ENCODE data around the gene PBX1.

The PBX1 gene

DNA sequence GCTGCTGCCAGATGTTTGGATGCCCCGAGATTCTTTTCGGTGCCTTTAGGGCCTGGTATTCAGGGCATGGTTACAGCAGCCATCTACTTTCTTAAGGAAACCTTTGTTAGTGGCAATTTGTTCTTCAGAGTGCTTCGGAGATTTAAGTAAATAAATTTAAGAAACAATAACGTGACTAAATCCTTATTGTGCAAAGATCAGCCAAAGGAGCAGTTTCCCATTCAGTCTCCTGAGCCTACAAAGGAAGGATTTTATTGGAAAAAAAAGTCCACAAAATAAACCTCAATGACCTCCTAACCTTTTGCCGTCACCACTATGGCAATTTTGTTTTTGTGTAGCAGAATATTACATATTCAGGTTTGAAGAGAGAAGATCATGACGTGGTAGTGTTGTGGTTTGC, 231.1 kb downstream of the PBX1 start:
- no peak for DNase-seq

DNA sequence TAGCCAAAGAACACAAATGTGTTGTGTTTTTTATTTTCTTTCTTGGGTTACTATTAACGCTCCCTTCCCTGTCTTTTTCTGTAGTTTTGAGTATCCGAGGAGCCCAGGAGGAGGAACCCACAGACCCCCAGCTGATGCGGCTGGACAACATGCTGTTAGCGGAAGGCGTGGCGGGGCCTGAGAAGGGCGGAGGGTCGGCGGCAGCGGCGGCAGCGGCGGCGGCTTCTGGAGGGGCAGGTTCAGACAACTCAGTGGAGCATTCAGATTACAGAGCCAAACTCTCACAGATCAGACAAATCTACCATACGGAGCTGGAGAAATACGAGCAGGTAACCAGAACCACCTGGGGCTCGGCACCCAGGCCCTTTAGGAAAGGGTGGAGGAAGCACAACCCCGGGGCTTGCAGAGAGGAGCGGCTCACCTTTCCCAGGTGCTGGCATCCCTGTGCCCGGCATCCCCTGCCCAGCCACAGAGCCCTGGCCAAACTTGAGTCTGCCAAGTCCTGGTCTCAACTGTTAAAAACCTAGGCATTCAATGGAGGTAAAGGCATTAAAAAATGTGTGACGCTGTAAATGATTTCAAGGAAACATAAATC, 233.5 kb downstream of the PBX1 start:
- DNase-seq, result no peak

DNA sequence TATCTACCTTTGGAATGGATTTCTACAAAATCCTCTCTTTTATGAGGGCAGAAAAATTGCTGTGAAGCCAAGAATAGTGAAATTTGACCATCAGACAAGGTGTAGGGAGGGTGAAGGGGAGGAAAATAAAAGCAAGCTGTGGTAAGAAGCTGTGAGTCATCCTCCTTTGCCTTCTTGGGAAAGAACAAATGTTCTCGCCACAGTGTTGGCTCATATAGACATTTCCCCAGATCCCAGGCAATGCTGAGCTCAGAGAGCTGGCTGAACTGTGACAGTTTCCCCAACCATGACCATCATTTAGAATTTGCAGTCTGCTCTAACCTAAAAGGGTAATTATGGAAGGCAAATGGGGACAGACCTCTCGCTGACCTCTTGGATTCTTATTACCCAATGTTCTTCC, 235.4 kb downstream of the PBX1 start:
- DNase-seq, result no peak

DNA sequence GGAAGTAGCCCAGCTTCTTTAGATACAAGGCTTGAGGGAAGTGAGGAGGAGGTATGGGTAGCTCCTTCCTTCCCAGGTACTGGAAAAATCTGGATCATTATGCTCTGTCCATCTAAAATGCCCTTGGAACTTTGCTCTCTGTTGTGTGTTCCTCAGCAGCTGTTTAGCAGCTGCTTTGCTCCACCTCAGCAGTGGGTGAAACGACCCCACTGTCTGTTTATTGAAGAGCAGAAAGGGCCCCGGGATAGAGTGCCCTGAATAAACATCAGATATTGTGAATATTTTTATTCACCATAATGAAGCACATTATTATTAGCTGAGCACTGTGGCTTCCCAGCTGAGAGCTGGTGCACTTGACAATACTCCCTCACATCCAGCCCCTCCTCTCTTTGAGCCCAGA, 237.9 kb downstream of the PBX1 start:
- DNase-seq, result no peak

DNA sequence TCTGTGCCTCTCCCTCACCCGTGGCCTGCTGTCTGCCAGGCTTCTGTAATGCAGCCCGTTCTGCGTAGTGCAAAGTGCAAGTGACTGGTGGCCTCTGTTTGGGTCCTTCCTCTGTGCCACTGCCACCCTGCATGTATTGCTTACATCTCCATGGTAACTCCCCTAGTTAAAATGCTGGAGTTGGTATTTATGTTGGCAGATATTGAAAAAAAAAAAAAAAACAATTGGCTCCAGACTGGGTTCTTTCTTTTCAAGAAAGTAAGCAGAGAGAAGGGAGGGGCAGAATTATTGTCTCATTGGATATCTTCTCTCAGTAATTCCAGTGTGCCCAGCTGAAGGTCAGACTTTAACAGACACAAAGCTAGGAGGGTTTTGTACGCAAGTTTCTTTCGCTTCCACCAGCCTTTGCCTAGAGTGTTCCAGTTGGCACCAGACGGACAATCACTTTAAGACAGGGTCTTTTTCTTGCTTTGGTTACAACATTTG, 242.3 kb downstream of the PBX1 start:
- no peak for DNase-seq

DNA sequence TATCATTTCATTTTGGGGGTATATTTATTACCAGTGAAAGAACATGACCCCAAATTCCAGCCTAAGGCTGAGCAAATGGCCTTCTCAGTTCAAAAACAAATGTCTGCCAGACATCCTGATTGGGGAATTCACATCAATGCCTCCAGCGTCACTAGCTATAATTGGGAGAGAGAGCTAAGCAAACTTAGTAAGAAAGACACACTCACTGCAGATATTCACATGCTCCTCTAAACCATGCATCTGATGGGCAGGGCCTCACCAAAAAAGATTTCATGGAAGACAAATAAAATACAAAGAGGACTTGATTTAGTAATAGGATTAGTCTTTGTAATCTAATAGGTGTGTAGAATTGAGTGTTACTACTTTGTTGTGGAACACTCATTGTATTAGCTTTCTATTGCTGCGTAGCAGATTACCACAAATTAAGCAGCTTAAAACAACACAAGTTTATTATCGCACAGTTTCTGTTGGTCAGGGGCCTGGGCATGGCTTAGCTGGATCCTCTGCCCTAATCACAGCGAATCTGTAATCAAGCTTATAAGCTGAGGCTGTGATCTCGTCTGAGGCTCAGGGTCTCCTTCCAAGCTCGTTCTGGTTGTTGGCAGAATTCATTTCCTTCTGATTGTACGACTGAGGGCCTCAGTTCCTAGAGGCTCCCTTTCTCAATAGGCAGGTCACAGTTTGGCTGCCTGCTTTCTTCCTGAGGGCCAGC, 243.0 kb downstream of the PBX1 start:
- DNase-seq, result no peak

DNA sequence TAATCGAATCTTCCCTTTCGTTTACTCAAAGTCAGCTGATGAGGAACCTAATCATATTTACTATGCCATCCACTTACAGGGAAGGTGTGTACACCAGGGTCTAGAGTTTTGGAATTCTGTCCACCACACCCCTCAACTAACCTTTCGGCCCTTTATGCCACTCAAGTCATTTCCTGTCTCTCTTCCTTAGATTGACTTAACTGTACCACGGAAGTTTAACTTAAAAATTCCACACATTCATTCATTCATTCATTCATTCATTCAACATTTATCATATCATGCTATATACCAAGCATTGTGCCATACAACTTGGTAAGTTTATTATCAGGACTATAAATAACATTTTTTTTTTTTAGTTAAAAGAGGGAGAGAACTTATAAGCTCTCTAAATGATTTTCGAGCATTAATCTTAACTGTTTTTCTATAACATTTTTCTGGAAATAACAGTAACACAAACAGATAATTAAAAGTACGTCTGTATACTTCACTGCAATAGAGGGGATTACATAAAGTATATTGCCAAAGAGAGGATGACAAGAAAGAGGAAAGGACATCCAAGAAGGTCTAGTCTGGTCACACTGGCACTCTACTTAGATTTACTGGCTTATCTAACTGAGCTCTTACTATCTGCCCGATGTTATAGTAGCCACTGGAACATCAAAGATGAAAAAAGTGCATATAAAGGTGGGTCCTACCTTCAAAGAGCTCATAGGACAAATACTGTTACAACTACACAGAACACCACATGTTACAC, 243.7 kb downstream of the PBX1 start:
- DNase-seq, result no peak

DNA sequence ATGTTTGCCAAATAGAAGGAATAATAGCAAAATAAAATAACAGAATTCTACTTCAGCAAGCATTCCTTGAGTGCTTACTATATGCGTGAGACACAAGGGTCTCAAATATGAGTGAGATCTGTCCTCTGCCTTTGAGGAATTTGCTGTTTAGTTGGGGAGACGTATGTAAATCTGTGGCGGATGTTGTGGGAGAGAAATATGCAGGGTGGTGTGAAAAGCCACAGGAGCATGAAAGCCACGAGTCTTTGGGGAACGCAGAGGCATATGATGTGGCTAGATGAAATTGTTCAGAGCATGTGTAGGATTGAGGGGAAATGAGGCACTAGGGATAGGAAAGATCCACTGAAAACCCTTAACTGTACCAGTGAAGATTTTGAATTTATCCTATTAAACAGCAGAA, 244.4 kb downstream of the PBX1 start:
- DNase-seq, result no peak

DNA sequence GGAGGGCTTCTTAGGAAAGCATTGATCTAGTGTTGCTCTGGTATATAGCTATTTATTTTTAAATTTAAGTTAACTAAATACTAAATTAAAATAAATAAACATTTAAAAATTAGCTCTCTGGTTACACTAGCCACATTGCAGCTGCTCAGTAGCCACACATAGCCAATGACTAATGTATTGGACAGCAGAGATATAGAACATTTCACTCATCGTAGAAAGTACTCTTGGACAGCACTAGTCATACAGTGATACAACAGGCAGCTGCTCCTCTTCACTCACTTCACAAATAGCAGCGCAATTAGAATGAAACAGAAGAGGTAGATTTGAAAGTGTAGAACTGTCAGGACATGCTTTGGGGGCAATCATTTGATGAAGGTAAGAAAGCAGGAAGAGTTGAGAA, 245.4 kb downstream of the PBX1 start:
- no peak for DNase-seq

DNA sequence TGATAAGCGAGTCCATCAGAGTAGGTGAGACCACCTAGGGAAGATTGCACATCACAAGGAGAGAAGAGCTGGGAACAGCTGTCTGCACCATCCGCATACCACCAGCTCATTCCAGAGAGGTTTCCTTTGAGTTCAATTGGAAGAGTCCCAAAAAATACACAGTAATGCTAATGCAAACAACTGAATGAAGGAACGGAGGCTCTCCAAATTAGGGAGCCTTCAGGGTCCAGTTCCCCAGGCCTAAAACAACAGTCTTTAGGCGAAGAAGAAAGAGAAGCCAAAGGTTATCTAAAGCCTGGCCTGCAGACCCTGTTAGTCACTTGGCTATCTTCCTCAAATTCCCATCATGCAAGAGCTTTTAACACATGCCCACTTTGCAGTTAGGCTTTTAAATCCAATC, 246.4 kb downstream of the PBX1 start:
- no peak for DNase-seq

DNA sequence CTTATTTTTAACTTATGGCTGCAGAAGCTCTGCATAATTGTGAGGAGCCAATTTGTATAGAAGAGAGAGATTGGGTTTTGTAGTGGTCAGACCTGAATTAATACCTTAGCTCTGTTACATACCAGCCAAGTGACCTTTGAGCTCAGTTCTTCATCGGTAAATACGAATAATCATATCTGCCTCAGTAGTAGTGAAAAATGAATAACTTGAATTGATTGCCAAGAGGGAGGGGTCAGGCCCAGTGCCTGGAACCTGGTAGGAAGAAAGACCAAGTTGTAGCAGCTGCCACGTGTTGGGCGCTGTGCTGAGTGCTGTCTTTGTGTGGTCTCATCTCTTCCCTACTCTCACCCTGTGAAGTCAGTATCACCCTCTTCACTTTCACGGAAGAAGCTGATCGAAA, 247.5 kb downstream of the PBX1 start:
- DNase-seq, result no peak

DNA sequence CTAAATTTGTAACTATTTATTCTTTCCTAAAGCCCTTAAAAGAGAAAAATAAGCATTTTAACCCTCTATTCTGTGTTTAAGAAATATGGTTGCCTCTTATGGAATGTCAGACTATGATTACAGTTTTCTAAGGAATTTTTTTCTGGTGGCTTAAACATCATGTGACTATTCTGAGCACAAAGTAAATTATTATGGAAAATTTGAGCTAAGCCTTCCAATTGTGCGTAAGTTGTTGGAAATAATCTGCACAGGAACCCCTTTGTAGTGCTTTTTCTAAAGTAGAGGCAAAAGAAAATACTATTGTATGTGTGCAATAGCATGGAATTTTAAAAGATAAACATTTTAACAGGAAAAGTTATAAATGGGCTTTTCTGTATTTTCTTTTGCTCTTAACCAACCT, 254.8 kb downstream of the PBX1 start:
- no peak for DNase-seq

DNA sequence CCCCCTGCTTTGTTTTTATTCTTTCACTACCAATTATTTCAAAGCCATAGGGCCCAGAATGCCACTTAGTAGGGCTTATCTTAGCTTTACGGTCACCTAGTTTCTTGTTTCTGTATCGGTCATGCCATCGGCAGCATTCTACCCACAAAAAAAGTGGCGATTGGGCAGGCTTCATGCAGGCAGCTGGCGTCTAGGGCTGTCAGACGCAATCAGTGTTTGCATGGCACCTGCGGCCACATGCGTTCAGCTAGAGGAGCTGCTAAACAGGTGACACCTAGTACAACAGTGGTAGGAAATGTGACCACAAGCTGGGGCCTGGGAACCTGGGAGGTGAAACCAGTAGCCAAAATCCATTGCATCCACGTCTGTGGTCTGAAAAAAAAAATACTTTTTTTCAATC, 262.7 kb downstream of the PBX1 start:
- no peak for DNase-seq

DNA sequence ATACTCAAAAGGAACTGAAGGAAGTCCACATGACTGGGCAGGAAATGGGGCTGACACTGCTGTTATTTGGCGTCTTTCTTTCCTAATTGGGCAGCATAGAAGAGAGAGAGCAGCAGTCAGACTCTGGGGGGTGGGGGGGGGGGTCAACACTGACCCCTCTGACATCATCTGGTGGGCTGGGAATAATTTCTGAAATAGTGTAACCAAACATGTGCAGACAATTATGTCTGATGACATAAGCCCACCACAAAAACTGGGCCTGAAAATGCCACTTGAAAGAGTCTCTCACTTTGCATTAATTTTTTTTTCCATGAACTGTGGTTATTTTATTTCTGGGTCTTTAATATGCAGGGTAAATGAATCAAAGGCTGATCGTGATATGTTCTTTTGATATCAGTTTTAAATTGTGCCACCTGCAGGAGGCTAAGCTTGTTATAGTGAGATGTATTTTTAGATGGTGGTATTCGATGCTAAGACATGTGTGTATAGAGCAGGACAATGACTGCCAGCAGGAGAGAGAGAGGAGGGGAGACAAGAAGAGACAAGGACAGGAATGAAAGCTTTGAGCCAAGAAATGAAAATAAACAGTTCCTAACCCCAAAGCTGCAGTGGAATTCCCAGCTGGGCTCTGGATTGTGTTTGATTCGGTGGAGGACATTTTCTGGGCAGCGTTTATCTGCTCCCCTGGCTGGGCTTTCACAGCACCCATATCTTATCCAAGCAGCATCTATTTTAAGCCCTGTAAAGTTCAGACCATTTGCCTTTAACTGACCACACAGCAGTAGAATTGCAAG, 264.7 kb downstream of the PBX1 start:
- no peak for DNase-seq

DNA sequence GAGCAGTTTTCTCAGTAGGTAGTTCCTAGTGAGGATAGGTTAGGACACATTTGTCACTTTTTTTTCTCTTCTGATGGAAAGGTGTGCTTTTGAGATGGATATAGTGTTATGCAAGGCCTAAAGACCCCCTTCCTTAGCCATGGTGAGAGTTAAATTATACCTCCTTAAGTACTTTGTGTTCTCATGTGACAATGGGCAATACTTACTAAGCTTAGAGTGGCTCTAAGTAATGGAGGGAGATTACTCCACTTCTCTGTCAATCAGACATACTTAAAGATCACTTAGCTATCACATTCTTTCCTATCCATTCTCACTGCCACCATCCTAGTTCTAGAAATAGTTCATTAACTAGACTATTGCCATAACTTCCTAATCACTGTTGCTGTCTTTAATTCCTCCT, 265.6 kb downstream of the PBX1 start:
- DNase-seq, result no peak

DNA sequence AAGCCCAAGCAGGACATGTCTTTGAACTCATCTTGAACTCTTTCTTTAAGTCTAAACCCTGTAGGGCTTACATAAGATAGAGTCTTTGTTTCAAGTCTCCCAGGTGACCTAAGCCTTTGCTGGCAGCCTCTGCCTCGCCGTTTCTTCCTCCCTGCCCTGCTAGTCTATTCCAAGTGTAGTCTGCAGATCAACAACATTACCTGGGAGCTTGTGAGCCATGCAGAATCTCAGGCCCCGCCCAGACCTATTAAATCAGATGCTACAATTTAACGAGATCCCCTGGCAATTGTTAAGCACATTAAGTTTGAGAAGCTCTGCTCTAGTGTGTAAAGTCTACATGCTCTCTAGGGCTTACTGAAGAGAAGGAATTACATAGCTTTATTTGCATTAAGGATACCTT, 271.6 kb downstream of the PBX1 start:
- no peak for DNase-seq

DNA sequence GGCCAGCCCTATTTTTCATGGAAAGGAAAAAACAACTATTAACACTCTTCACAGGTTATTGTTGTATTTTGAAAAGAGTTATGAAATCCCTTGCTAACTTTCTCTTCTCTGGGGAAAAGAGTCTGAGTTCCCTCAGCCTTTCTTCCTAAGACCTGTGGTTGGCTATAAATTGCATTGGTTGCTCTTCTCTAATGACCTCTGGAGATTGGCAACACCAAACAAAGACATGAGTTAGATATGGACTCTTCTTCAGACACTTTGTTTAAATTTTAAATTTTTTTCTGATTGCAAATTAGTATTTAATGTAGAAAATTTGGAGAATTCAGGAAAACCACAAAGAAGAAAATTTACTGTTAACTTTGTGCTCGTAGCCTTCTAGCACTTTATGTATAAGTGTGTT, 275.7 kb downstream of the PBX1 start:
- DNase-seq, result no peak

DNA sequence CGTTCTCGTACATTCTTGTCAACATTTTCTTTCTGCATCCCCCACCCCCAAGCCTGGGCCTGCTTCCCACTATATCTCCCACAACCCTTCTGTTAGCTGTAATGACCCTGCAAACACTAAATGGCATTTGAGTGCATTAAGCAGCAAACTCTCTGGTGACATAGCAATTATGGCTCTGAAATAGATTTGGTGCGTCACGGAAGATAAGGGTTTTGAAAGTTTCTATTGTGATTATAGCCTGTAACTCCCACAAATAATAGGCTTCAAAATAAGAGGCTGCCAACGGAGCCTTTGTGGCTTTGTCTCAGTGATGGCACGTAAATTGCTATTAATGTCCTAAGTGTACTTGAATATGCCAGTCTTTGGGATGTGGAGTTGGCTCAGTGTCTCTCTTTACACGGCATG, 277.6 kb downstream of the PBX1 start:
- DNase-seq, result no peak

DNA sequence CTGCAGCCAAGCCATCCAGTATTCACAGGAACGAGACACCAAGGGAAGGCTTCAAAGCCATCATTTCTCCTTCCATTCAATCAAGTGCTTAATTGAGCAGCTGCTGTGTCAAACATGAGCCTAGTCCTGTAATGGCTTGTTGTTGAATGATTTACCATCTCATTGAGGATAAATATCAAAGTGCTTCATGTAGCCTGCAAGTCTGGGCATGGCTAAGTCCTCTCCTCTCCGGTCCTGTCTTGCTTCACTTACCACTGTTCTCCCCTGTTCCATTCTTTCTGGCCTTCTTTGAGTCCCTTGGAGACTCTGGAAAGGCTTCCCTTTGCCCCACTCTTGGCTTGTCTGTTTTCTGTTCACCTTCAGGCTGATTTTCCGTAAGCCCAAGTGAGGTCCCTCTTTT, 279.8 kb downstream of the PBX1 start:
- DNase-seq, result no peak

DNA sequence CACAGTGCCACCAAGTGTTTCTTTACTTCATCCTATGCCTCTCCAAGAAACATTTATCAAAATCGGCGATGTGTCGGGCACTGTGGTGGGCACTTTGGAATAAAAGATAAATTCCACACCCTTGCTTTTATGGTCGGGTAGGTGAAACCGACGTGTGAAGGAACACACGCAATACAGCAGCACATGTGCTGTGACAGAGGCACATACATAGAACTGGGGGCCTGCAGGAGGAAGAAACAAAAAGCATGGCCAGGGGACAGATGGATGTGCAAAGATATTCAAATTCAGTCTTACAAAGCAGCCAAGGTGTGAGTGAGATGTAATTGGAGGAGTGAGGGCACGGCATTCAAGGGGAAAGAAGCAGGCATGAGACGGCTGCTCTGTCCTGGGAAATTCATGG, 282.0 kb downstream of the PBX1 start:
- DNase-seq, result no peak

DNA sequence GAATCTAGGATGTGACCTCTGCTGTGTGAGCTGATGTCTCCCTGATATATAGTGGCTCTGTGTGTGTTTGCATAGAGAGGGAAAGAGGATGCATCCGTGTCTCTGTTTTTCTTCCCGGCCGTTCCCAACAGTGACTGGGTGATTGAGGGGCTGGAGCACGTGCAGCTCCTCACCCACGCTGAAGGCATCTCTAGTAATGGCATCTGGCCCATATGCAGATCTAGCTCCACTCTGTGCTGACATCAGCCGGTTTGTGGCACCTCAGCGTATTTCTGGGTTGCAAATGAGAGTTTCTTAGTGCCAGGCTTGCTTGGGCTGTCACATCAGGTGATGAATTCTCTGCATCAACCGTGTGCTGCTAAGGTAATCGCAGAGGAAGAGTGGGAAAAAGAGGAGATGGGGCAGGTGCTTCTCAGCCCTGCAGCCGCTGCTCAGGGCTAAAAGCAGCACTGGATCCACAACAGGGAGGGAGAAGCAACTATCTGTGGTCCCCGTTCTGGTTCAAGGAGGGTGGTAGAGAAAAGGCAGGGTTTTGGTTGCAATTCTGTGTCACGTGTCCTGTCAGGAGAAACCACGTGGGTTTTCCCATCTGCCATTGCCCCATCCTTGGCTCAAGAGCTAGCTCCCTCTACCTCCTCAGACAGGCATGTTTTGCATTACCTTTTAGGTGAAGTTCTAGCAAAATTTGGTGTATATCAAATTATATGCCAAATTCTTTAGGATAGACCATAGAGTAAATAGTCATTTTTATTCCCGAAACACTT, 282.9 kb downstream of the PBX1 start:
- no peak for DNase-seq

DNA sequence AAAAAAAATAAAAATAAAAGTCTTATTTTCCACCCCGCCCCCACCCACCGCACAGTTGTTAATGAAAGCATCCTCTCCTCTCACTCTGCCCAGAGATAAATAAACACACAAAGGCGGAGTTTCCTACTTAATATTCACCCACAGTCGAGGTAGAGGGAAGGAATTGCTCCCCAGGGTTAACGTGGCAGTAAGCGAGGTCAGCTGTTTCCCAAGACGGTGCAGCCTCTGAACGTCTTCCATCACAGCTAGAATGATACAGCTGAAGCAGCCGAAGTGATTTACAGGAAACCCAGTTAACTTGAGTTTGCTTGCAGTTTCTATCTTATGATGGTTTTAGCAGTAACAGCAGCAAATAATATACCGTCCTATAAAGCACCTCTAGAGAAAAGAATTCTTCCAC, 283.9 kb downstream of the PBX1 start:
- DNase-seq, result no peak
